ENCODE measurements around the gene LAMC2.

Gene LAMC2

DNA sequence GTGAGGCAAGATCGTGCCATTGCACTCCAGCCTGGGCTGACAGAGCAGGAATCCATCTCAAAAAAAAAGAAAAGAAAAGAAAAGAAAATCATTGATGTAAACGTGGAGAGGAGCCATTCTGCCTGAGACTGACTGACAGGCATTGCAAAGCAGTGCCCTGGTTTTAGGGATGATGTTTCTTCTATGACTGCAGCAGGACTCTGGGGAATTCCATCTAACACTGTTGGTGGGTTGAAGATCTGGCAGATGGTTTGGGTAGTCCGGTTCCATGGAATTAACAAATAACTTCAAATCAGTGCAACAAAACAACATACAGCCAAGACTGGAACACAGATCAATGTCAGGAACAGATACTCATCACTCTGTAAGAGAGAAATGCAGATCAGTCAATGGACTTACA lies 17.8 kb upstream of the LAMC2 start:
- DNase-seq (ENCODE audit: low read depth in 2 of 2), result no peak

DNA sequence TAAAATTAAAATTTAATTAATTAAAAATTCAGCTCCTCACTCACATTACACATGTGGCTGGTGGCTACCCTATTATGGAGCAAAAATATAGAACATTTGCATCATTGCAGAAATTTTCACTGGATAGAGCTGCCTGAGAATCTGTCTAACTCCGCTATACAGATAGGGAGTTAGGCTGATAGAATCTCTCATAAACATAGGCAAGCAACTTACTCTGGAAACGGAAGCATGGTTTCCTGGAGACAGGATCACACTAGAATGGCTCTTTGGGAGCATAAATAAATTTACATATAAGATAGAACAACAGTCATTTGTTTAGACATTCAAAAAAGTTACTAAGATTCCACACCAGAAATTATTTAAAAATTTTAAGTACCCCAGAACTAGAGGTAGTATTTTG lies 12.2 kb upstream of the LAMC2 start:
- no peak for DNase-seq (ENCODE audit: low read depth in 2 of 2)

DNA sequence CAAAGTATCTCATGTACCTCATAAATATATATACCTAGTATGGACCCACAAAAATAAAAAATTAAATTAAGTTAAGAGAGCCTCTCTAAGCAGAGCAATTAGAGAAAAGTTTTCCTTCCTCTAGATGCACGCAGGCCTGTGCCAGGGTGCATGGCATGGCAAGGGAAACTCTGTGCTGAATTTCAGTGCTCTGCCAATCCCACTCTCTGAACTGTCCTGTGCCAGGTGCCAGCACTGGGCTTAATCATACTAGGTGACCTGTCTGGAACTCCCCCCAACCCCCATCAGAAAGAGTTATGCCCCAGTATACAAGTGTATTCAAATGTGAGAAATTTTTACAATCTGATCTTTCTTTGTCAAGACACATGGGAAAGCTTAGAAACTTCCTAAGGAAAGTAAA lies 10.4 kb upstream of the LAMC2 start:
- DNase-seq (ENCODE audit: low read depth in 2 of 2), result no peak

DNA sequence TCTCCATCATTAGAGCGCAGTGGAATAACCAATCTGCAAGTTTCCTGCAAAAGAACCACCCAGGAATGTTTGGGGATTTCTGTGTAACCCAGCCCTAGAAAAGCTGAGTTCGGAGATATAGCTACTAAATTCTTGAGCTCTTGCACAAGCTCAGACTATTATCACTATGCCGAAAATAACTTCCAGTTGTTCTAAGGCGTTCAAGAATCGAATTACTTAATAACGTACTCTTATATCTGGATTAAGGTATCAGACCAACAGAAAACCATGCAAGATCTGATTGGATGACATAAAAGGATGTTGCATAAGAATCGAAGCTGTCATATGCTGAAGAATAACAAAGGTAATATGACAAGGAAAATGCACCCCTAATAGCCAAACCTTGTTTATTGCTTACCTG lies 7.5 kb upstream of the LAMC2 start:
- DNase-seq (ENCODE audit: low read depth in 2 of 2), result no peak

DNA sequence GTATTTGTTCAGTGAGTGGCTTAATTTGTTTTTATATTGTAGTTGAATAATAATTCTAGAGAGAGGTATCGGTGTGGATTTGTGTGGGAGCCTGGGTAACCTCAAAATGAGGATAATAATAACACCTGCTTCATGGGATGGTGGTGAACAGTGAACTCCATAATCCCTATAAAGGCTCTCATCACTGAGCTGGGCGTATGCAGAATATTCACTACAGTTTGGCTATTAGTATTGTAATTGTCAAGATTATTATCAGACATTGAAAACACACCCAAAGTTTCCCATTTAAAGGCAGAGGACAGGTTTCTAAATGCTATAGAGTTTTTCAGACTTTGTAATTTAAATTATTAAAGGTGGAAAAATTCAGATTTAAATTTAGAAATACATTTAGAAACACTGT lies 7.0 kb upstream of the LAMC2 start:
- DNase-seq (ENCODE audit: low read depth in 2 of 2), result no peak

DNA sequence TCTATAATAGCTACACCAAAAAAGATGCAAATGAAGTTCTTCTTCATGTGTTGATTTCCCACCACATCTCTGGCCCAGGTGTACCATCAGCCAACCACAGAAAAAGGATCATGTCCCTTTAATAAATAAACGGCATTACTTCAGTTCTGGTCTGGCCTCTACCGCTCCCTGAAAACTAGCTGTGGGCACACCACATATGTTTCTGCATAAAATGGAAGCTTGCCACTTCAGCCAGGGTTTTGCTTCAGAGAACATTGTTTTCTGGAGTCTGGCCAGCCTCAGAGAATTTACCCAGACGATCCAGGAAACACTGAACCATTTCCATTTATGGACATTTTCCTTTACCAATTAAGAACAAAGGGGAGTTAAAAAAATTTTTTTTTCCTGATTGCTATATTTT lies 5.8 kb upstream of the LAMC2 start:
- DNase-seq (ENCODE audit: low read depth in 2 of 2), result peak; percentile 87 to 89

DNA sequence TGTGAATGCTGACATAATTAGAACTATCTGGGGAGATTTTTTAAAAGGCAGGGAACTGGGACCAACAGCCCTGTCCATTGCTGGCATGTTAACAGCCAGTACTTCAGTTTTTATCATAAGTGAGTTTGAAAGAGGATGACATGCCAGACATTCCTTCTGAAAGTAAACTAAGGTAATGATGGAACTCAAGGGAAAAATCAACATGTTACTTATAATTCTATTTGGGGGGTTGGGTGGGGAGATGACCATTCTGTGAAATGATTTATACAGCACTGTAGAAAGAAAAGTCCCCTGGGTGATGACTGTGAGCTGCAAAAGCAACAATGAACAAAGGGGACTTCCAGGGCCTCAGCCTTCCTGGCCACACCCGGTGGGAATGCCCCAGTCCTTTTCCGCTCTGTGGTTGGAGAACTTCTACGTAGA lies 5.4 kb upstream of the LAMC2 start:
- peak; percentile 58 to 62 for DNase-seq (ENCODE audit: low read depth in 2 of 2)

DNA sequence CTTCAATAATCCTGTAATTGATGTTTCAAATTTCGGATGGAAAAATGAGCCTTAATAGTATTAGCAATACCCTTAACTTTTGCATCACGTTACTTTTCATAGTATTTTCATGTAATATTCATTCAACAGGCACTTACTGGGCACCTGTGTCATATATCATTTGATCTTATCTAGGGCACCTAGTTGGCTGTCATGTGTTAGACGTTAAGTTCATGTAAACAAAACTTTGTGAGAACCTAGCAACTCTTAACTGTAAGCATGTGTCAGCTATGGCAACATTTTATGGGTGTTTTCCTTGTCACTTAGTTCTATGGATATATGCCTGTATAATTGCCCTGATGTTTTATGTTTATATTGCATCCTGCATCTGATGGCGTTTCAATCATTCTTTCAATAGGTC lies 777 bp downstream of the LAMC2 start:
- DNase-seq (ENCODE audit: low read depth in 2 of 2), result no peak

DNA sequence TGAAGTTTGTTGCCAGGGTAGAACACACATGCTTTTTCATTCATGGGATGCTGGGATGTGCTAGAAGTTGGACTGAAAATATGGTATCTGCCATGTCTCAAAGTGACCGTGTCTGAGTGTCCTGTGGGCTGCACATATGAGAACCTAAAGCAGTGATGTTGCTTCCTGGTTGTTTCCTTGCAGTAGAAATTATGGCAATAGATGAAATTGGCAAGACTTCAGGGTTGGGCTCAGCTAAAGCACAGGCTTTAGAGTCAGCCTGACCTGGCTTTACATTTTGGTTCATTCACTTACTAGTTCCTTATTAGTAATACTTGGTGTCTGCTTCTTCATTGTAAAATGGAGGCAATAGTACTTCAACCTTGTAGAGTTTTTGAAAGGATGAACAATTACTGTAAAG lies 2.2 kb downstream of the LAMC2 start:
- DNase-seq (ENCODE audit: low read depth in 2 of 2), result no peak

DNA sequence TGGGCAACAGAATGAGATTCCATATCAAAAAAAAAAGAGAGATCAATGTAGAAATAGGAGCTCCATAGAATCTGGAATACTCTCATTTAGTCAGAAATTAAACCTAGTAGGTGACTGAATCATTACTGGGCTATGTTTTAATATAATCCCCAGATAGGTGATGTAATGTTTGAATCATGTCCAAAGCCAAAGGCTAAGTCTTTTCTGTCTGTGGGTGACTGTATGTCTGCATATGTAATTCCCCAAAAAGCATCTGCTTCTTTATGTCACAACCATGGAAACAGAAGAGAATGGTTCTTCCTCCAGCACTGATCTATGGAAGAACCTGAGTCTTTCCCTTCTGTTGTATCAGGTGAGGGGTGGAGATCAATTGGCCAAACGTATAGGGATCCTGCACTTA lies 5.8 kb downstream of the LAMC2 start:
- DNase-seq (ENCODE audit: low read depth in 2 of 2), result peak; percentile 78 to 79

DNA sequence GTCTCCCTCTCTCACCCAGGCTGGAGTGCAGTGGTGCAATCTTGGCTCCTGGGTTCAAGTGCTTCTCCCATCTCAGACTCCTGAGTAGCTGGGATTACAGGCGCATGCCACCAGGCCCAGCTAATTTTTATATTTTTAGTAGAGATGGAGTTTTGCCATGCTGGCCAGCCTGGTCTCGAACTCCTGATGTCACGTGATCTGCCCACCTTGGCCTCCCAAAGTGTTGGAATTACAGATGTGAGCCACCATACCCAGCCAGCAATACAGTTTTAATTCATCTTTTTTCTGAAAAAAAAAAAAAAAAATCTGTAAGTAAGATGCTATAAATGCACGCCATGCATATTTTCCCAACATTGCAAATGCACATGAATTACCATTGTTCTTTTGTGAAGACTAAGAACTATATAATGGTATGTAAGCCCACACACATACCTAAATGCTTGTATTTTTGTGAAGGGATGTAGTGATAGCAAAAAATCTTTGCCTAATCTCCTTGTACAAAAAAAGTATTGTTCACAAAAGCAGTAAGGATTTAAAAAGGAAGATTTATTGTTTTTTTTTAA lies 8.0 kb downstream of the LAMC2 start:
- no peak for DNase-seq (ENCODE audit: low read depth in 2 of 2)

DNA sequence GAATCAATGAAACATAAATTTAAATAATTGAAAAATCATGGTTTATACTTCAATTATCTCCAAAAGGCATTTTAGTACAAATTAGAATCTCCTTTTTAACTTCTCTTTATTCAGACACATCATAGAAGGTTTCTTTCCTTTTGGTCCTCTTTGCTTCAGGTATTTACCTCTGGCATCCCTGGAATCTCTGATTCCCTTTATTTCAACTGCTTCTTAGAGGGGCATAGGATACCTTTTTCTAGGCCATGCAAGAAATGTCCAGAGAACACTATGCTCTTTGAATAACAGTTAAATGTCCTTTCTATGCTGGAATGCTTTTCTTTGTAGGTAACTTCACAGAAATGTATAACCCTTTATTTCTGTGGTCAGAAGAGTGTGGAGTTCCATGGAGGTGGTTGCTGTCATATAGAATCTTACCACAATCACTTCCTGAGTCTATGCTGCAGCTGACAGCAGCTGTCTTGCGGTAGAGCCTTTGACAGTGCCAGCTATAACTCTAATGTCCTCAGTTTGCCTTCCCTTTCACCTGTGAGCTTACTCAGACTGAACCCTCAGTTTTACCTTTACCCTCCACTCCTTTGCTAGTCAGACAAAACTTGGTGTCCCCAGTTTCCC lies 8.6 kb downstream of the LAMC2 start:
- no peak for DNase-seq (ENCODE audit: low read depth in 2 of 2)

DNA sequence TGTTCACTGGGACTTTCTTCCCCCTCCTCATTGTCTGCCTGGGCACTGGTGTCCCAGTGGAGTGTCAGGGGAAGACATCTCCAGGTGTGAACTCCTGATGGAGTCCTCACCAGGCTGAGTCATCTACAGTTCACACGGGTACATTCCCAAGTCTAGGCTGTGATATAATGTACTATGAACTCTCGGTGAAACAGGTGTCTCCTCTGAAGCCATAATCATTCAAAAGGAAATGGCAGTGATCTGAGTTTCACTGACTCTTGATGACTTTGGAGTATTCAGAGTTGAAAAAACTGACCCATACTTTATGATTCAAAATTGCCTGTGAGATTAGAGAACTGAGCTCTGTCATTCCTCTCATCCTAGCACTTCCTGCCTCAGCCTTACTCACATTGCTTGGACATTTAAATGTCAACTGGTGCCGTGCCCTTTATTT lies 9.1 kb downstream of the LAMC2 start:
- DNase-seq (ENCODE audit: low read depth in 2 of 2), result no peak

DNA sequence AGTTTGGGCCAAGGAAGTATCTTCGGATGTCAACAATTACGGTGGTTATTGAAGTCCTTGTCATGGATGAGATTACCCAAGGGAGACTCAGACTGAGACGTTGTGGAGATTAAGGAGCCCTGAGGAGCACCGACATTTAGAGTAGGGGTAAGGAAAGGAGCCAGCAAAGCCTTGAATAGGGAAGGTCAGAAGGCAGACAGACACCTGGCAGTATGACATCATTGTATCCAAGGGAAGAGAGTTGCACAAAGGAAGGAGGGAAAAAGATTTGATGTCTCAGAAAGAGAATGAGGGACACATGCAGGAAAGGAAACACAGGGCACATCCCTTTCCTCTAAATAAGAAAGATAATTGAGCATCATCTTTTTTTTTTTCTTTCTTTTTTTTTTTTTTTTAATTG lies 11.7 kb downstream of the LAMC2 start:
- DNase-seq (ENCODE audit: low read depth in 2 of 2), result no peak

DNA sequence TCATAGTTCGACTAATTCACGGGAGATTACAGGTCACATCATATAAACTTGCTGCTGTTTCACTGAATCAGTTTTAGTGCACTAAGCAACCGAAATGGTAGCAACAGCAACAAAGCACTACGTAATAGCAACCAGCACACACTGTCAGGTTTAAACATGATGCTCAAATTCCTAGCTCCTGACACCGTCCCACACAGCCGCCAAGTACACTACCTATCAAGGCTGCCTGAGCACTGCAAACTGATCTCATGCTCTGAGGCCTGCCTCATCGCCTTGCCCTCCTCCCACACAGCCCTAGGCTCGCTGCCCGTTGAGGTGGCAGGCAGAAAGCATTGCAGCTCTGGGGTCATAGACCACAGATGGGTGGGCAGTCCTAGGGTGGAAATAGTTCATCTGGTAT lies 12.4 kb downstream of the LAMC2 start:
- no peak for DNase-seq (ENCODE audit: low read depth in 2 of 2)

DNA sequence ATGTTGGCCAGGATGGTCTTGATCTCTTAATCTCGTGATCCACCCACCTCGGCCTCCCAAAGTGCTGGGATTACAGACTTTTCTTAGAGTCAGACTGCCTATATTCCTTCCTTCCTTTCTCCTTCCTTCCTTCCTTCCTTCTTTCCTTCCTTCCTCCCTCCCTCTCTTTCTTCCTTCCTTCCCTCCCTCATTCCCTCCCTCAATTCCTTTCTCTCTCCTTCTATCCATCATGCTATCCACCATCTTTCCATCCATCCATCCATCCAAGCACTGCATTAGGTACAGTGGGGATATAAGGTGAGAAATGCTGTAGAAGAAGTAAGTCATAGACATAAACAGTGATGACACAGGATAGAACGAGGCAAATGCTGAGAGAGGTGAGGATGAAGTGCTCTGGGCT lies 13.2 kb downstream of the LAMC2 start:
- DNase-seq (ENCODE audit: low read depth in 2 of 2), result no peak

DNA sequence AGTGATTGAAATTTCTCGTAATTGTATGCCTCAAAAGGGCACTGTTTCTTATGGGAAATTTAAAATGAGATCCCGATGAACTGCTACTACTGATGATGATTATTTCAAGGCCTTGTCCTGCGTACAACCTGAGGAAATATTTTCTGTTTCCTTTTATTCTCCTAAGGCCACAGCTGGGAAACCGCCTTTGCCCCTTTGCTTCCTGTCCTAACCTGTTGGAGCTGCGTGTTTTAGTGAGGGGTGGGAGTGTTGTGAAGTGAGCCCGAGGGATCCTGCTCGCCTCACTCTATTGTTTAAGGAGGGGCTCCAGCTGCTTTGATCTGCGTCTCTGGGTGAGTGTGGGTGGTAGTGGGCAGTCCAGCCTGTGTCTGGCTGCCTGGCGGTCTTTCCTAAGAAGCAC lies 14.4 kb downstream of the LAMC2 start:
- no peak for DNase-seq (ENCODE audit: low read depth in 2 of 2)

DNA sequence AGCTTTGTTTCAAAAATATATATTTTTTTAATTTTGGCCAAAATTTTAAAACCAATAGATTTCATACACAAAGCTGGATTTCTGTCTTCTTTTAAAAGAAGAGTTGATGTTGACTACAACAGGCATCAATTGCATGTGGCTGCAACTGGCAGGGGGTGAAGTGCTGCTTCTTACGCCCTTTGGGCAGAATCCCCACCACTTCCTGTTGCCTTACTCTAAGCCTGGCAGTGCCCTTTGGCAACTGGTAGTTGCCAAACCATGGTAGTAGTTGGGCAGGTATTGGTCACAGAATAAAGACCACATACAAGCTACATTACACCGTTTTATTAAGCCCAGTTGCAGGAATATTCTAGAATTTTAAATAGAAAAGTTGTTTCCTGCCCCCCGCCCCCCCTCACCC lies 17.0 kb downstream of the LAMC2 start:
- no peak for DNase-seq (ENCODE audit: low read depth in 2 of 2)

DNA sequence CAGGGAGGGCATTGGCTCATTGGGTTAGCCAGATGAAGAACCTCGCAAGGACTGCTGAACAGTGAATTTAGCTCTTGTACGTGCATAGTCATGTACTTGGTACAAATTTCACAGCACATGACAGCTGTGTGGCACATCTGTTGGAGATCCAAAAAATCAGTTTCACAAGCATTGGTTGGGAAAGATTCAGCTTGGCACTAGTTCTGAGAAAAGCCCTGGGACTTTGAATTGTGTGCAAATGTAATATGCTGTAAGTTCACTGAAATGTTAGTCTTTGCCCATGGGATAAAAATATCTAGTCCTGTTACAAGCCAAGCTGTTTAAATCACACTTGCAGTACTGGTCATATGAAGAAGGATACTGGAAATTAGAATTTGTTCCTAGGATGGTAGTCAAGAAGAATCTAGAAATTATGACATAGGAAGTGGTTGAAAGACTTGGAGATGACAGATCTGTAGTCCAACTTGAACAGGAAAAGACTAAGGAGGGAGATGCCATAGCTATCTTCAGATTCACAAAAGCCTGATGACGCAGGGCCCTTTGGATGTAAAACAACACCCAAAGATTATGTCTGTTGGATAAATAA lies 19.2 kb downstream of the LAMC2 start:
- DNase-seq (ENCODE audit: low read depth in 2 of 2), result no peak

DNA sequence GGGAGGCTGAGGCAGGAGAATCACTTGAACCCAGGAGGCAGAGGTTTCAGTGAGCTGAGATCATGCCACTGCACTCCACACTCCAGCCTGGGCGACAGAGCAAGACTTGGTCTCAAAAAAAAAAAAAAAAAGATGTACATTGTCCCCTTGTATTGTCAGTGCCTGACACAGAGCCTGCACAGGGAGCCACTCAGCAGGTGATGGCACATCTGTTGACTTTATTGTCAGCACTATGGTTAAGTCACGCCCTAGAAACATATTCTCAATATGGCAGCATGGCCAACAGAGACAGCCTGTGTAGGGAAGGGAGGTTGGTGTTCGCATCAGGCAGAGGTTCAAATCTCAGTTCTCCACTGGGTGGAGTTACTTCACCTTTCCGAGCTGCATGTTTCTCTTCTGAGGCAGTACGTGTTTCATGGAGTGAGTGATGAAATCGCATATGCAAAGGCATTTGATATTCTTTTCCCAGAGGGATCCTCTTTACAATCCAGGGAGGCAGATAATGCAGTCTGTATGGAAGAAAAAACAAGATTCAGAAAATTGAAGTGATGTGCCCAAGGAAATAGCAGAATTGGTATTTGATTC lies 20.6 kb downstream of the LAMC2 start:
- no peak for DNase-seq (ENCODE audit: low read depth in 2 of 2)

DNA sequence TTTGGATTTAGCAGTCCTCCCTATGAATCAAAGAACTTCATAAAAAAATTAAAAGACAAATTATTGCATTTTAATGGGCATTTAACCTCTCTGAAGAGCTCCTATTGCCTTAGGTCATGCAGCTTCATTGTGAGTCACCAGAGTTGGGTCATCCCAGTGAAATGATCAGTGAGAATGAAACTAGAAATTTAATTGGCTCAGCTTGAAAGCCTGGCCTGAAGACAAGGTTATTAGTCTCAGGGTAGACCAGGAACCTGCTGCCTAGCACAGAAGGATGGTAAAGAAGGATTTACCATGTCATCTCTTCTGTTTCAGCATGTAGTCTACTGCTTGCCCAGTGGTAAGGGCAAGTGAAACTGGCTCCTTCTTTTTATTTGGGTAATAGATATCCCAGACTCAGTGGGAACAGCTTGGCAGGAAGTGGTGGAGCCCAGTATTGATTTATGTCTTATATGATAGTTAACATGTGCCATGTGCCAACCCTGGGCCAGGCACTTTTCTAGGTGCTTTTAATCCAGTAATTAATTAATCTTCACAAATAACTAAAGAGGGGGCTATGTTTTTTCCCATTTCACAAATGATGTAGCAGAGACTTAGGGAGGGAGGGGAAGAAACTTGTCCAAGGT lies 23.6 kb downstream of the LAMC2 start:
- no peak for DNase-seq (ENCODE audit: low read depth in 2 of 2)

DNA sequence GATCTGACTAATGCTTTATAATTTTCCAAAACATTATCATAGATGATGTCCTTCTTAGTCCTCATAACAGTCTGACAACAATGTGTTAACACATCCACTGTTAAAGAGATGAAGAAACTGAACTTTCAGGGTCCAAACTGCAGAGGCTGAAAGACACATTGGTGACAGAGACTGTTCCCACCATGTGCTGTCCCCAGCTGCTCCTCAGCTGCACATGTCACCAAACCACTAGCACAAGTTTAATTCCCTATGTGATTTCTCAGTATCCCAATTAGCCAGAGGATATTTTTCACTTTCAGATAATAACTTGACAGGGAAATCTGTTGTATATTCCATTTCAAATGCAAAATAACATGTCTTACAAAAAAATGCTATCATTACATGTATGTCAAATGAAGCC lies 24.6 kb downstream of the LAMC2 start:
- DNase-seq (ENCODE audit: low read depth in 2 of 2), result no peak

DNA sequence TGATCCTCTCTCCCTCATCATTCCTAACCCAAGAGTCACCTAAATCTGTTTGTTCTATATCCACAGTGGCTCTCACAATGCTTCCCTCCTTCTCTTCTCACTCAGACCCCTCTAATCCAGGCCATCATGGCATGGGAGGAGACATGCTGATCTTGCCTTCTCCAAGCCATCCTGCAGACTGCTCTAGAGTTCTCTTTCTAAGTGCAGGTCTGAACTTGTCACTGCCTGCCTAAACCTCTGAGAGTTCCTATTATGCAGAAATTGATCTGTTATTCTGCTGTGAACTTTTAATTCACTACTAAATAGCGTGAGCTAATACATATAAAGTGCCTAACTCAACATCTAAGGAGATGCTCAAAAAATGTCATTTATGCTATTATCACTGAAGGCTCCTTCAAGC lies 26.8 kb downstream of the LAMC2 start:
- DNase-seq (ENCODE audit: low read depth in 2 of 2), result no peak
